Nucleus accumbens (tissue), 56 donors: ENCODE measurements around the gene ITGA6.

Experiments used
- DNase-seq, 56 donors: peaks; one replicate each; lab custom pipeline; 2025; lab: John Stamatoyannopoulos, UW

The ITGA6 gene

DNA sequence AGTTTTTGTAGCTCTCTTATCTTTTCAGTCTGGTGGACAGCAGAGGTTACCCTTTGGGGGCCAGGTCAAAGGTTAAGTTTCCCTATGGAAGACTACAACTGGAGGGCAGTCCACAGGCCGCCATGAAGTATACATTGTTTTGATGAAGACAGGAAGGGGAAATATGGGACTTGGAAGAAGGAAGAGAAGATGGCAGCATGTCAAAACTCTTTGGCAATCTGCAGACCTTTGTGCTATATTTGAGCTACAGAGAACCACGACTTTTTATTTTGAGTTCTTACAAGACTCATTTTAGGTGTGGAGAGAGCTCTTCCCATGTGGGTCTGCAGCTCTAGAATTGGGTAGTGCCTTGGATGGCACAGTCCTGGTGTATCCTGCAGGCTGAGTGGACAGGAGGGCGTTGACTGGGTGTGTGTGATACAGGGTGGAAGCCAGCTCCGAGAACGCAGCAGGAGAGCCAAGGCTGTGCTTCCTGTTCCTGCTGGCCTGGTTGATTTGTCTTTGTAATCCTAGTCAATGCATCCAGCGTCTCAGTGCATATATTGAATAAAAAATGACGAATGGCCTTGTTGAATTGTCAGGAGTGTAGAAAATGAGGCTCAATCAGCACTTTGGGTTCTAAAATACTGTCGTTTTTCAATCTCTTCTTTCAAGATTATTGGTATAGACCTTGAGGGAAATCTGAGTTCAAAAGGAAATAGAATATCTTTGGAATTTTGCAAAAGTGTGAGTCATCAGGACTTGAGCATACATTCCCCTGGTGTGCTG lies 11.5 kb downstream of the ITGA6 start:
- no peak for DNase-seq

DNA sequence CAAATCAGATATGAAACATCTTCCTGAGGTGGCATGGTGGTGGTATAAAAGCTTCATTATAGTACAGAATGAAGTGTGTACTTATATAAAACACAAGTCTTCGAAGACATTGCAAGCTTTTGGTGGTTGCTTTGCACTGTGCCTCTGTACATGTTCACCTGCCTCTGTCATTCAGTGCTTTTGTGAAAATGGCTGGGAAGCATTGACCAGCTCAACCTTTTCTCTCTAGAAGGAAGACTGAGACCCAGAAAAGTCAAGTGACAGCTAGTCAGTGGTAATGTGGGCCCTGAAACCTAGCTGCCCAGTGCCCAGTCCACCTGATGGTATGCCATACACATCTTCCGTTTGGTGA lies 12.1 kb downstream of the ITGA6 start:
- DNase-seq = no peak

DNA sequence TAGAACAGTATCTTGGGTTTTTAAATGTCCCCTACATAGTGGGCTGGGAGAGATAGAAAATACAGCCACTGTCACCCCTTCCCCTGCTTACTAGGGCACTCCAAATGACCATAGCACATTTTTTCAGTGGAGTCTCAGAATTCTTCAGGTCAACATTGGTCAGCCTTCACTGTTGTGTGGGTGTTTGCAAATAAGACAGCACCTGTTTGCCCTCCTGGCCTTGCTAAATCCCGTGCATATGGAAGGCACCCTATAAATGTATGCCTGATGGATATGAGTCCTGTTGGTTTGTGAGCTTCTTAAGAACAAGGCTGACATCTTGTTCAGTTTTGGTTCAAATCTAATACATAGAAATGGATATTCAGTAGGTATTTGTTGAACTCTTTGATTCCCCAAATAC lies 12.5 kb downstream of the ITGA6 start:
- no peak for DNase-seq

DNA sequence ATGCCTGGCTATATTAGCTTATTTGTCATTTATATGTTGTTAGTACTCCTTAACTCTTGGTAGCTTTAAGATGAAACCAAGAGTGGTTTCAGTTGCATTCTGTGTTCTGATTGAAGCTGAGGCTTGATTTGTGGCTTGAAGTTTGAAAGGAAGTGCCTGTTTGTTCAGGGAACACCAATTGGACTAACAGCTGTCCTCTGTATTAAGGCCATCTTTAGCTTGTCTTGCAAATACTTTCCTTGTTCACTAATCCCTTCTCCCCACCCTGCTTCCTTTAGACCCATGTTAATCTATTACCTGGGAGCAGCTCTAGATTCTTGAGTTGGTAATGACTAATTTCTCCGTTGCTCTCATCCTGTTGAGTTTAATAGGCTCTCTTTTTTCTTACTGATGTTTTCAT lies 13.4 kb downstream of the ITGA6 start:
- DNase-seq = no peak

DNA sequence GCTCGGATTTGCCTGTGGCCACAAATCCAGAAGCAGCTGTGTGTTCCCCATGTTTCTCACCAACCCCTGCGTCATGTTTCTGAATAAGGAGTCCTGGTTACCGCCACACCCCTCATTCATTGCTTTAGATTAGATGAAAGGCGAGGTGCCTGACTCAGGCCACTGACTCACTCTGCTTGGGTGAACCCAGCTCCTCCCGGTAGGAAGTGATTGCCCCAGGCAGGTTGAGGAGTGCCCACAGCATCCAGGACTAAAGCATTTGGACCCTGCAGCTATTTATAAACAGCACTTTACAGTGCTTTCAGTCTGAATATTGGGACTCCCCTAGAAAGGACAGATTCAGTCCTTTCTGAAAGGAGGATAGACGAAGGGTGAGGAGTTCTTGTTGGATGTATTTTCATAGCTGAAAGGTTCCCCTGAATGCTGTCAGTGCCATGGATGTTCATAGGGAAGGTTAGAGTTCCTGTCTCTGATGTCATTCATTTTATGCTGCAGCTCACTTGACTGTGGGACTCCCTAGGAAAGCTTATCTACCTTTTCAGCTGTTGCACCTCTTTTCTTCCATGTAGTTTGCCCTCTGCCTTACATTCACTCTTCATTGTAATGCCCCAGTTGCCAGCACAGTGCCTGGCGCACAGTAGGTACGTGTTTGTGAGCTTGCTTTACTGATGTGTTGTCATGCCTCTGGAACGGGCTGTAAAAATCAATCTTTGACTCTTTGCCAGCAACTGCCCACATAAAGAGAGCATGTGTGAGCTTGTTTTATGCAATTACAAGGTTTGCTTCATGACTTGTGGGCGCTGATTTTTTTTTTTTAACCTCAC lies 14.9 kb downstream of the ITGA6 start:
- DNase-seq = no peak

DNA sequence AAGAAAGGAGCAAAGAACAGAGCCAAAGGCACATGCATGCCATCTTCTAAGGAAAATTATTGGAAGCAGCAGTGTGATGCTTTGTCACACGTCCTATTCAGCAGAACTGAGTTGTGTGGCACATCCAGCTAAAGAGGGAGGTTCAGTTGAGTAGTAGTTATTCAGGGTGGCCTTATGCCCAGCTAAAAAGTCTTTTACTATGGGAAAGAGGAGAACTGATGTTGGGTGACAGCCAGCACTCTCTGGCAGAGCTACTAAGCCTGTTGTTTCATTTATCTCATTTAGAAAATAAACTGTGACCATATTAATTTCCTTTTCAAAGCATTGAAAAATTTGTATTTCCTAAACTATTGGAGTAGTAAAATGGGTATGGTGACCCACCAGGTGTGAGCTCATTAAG lies 18.5 kb downstream of the ITGA6 start:
- peak in 13 of 56 donors; percentile 3 to 60 (median 20) for DNase-seq

DNA sequence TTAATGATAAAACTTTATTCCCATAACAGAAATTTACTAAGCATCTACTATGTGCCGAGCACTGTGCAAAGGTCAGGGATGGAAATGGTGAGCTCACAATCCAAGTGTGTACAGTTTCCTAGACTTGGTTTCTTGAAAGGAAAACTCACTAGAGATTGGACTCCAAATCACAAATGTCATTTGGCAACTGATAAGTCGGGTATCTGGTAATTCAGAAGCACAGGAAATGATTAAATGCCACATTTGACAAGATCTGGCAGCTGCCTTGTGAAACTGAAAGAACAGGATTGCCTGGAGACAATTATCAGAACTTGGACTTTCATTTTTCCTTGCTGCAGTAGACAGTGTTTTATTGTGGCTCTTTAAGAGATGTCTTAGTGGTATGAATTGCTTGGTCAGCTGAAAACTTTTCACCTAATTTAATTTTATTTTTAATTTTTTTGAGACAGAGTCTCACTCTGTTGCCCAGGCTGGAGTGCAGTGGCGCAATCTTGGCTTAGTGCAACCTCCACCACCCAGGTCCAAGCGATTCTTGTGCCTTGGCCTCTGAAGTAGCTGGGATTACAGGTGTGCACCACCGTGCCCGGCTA lies 19.2 kb downstream of the ITGA6 start:
- DNase-seq = no peak

DNA sequence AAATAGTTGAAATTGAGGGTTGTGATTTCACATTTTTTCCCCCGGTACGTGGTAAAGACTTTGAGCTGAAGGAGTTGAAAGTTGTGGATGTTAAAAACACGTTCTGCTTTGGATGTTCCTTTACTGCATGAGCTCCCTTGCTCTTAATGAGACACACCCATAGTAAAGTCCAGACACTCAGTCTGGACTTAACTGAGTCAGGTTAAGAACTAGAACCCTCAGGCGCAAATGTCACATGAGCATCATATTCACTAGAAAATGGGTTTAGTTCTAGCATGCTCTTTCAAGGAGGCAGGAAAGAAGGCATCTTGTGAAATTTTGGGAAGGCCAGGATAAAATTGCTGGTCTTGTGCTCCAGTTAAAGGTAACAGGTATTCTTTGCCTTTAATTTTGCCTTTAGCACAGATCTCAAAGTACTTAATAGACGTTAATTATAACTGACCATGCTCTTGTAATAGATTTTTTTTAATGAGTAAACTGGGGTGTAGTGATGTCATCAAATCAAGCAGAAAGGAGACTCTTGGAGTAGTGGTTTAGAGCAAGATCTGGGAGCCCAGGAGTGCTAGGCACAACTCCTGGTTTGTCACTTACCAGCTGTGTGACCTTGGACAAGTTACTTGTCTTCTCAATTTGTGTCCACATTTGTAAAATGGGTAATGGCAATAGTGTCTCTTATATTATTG lies 20.6 kb downstream of the ITGA6 start:
- DNase-seq = no peak

DNA sequence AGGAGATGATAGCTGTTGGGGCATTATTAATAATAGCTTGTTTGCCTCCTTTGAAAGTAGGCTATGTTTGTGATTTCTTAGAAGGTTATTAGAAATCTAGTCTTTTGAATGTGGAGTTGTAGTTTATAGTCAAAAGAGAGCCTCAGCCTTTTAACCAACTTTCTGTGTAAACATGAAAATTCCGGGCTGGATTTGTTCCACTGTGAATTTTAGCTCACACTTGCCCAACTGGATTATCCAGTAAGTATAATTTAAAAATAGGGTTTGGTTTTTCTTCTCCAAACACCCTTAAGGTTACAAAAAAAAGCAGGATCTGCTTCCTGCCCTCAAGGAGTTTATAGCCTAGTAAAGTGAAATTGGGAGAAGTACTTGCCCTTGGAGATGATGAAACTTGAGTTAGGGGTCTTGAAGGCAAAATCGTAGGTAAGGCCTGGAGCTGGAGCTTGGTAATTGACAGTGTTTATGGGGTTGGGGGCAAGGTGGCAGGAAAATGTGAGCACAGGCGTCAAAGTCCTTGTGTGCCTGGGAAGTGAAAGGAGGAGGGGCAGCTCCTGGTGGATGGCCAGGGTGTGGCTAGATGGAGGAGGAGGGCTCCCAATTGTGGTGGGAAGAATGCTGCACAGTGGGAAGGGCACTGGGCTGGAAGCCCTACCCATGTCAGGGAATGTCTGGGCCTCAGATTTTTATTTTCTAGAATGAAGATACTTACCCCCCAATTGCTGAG lies 21.3 kb downstream of the ITGA6 start:
- no peak for DNase-seq

DNA sequence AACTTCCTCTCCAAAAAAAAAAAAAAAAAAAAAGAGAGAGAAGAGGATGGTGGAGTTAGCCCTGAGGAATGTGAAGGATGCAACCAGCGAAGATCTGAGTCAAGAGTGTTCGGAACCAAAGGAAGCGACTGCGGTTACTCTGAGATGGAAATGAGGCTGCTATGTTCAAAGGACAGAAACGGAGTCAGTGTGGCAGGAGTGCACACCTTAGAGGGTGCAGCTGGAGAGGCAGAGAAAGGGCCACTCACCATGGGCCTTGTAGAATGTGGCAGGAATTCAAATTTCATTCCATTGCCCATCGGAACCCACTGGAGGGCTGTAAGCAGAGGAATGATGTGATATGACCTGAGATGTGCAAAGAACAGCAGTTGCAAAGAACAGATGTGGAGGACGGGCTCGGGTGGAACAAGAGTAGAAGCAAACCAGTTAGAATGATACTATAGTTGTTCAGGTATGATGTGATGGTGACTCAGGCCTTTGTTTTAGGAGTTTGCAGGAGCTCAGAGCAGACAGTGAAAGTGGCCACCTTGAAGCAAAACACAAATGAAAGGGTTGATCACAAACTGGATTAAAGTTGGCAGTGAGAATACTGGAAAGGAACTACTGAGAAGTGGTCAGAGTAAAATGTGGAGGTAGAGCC lies 22.6 kb downstream of the ITGA6 start:
- DNase-seq = no peak

DNA sequence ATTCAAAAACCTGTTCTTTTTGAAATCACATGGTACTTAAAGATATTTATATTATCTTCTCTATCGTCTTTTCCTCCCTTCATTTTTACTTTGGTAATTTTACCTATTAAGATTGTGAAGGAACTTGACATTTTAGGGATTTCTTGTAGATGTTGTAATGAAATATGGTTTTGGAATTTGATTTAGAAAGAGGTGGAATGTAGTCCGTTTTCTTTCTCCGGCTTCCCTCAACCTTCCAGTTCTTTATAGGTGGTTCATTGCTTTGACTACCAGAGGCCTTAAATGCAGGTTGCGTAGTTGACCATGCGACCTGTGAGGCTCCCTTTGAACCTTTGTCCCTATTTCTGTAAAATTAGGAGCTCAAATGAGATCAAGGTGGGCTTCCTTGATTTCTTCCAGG lies 24.5 kb downstream of the ITGA6 start:
- DNase-seq = no peak

DNA sequence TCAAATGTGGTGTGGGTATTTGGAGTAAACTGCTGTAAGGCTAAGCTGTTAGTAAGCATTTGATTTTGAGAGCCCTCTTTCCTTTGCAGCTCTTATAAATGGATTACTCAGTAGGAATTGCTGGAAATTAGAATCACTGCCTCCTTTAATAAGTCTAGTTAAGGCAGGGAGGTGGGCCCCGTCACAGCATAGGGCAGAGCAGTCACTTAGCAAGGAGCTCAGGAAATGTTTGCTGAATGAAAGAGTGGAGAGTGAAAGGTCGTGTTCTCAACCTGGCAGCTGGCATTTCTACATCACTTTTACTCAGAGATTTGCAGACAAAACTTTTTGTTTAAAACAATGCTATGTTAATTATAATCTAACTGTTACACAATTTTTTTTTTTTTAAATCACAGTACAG lies 25.5 kb downstream of the ITGA6 start:
- DNase-seq = no peak

DNA sequence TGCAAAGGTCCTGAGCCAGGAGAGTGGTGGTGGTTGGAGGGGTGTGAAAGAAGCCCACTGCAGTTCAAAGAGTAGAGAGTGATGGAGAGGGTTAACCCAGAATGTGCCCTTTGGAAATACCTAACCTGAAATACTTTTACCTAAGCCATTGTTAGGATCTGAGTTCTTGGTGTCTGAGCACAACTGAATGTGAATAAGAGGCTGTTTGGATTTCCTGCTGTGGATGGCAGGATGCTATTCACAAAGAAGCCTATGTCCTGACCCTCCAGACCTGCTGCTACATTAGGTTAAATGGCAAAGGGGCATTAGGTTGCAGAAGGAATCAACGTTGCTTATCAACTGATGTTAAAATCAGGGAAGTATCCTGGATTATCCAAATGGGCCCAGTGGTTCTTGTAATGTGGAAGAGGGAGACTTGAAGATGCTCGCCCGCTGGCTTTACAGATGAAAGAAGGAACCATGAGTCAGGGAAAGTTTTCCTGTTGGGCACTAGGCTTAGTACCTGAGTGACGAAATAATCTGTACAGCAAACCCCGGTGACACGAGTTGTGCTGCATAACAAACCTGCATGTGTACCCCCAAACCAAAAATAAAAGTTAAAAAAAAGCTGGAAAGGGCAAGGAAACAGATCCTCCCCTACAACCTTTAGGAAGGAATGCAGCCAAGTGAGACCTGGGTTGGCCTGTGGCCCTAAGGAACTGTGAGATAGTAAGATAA lies 27.2 kb downstream of the ITGA6 start:
- DNase-seq = no peak

DNA sequence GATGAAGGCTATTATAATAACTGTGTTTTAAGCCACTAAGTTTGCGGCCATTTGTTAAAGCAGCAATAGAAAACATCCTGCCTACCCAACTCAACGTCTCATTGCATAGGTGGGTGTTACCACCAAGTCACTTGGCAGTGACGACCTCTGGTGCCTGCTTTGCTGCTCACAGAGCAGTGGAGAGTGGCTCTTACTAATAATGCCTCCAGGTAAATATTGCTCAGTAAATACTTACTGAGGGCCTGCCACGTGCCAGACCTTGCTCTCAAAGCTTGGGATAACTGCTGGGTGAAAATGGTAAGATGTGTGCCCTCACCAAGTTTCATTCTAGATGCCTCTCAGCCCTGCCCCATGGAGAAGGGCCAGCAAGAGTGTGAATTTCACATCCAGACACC lies 27.7 kb downstream of the ITGA6 start:
- DNase-seq = no peak

DNA sequence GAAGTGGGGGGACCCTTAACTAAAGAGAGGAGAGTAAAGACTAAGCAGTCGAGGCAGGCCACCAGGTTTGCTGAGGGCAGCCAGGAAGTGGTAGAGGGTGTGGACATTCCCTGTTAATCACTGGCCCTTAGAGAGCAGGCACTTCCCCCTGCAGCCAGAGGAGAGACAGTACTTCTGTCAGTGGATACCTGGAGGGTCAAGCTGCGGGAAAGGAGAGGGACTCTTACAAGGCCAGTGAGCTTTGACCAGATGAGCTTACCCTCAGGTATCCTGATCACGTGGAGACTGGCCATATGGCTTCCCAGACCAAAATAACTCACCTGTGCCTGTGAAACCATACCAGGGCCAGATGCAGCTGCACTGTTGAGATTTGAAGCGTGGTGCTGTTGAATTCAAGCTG lies 28.6 kb downstream of the ITGA6 start:
- no peak for DNase-seq

DNA sequence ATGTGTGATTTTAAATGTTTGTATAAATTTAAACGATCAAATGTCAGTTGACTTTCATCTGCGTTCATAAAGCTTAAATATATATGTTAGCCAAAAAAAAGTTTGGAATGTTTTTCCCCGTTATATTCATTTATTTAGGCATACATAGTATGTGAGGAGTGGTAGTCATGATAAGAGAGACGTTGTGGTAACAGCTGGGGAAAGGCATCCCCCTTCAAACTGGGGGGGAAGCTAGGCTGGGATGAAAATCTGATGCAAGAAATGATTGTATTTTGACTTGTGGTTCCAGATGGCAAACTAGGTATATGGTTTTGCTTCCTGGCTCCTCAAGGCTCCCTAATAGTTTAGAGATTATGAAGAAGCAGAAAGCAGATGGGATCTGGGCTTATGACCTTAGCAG lies 30.1 kb downstream of the ITGA6 start:
- DNase-seq = no peak

DNA sequence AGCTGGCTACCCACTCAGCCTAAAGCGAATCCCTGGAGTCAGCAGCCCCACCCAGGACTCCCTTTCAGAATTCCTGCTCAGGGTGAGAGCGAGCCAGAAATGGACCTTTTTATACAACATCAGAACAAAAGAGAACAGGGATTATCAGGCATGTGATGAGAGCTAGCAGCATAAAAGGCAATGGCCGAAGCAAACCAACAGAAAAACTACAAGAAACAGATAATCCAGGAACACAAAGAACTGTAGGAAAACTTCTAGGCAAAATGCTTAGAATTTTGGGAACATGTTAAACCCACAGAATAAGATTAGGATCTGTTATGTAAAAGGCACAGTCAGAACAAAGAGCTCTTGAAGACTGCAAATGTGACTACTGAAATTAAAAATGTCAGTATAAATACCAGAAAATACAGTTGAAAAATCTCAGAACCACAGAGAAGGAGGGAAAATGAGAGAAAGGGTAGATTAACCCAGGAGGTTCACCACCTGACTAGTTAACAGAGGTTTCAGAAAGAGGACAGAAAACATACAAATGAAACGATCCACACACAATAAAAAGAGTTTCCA lies 31.3 kb downstream of the ITGA6 start:
- DNase-seq = no peak

DNA sequence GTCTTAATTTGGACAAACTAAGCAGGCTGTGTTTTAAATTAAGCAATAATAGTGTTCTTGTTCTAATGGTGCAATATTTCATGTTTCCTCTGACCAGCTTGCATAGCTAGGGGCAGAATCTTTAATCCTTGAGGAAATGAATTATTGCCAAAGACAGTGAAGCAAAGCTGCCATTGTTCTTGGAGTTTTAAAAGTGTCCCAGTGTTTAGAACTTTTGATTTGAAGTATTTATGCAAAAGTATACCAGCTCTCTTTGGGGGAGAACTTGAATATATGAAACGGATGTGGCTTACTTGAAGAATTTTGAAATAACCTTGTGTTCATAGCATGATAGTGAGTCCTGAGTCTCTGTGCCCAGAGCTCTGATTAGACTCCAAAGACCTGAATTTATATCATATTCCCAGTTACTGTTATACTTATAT lies 33.4 kb downstream of the ITGA6 start:
- no peak for DNase-seq
